RPMI7951 (cell line): ENCODE data around the gene VAPB. TPM values are rescaled to one million over a fixed set of nuclear protein-coding genes. Genes with fewer than 3 reads are reported as not detected.
A peak's percentile ranks its signal among the peaks of the same experiment; 100 is the strongest.

Experiments used
- DNase-seq: peaks from one replicate; pipeline ENCODE4 v3.0.0-alpha.2; 2012; ENCODE audit warnings: low read depth
- total RNA-seq: library from RNA; depleted of rRNA; stranded (reverse); fragments of >200 nt; shearing (Covaris generic); gene quantifications from 2 replicates; pipeline ENCODE4 v1.2.3, GENCODE V29; 2014

VAPB gene
- total RNA-seq, 1 experiment from 2014 or later: 18.0 TPM

DNA sequence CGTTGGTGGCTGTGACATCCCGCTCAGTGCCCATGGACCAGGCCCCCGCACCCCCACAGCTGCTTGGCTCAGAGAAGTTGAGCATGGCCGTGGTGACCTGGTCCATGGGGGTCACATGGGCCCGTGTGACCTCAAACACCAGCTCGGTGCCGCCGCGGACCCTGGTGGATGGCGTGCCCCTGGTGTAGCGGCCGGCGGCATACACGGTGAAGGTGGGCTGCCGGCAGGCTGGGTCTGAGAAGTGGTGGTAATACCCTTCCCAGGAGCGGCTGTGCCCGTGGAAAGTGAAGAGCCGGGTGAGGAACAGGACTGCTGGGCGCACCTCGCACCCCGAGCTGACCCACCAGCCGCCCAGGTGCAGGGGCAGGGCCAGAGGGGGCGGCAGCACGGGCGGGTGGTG is 72.1 kb downstream of the VAPB start:
- no peak for DNase-seq

DNA sequence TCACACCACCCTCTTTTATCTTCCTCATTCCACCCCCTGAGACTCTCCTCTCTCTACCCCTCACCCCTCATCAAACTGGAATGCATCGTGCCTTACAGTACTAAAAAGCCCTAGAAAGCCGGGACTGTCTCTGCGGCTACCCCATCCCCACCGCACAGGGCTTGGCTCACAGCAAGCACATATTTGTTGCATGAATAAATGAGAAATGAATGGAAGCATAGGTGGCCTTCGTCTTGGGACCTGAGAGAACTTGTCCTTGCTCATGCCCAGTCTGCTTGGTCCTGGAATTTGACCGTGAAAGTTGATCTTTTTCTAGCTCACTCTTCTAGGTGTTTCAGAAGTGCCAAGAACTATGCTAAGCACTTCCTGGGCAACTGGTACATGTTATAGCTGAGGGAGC is 72.9 kb downstream of the VAPB start:
- DNase-seq: no peak

DNA sequence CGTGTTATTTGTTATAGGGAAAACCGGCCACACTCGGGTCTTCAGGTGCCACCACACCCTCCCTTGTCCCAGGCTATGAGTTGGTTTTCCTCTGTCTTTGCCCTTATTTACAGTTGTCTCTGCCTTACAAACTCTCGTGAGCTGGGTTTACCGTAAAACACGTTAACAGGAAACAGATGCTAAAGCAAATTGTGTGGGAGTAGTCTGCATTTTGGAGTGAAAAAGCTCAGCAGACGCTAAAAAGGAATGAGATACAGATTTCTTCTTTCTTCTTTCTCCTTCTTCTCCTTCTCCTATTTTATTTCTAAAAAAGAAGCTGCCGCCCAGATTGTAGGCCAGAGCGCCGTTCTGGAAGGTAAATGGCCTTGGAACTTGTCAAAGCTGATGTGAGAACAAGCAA is 74.2 kb downstream of the VAPB start:
- DNase-seq: no peak

DNA sequence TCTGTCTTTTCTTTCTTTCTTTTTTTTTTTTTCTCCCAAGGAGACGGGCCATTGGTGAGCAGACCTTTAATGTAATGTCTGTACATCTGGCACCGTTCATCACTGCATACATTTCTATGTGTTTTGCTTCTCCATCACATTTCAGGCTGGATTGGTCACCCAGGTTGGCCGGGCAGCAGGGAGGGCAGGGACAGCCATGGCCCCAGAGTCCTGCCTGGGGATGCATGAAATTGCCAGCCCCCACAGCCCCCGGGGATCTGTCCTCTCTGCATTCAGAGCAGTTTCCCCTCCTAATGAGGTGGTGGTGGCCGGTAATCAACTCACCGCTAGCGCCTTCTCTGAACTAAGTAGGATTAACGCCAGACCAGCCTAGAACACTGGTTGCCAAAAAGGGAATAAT is 75.8 kb downstream of the VAPB start:
- DNase-seq: no peak

DNA sequence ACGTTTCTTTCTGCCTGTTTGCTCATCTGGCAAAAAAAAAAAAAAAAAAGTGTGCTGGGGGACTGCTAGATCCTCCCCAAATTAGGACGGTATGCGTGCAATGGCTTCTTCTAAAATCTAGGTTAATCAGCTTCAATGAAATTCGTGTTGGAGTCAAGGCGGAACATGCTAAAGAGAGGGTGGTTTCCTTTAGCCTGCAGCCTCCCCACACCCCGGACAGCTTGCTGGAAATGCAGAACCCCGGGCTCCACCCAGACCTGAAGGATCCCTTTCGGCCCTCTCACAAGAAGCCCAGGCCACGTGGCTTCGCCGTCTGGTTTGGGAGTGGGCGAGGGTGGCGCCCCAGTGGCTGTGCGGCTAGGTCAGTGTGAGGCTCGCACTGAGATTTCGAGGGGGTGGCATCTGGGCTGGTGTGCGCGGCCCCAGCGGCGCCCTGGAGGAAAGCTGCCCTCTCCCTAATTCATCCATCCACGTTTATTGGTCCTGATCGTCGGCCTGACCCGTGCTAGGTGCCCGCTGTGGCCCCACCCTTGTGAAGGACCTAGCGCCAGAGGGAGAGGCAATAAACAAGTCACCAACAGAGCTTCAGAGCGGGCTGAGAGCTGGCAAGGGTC is 77.2 kb downstream of the VAPB start:
- no peak for DNase-seq

DNA sequence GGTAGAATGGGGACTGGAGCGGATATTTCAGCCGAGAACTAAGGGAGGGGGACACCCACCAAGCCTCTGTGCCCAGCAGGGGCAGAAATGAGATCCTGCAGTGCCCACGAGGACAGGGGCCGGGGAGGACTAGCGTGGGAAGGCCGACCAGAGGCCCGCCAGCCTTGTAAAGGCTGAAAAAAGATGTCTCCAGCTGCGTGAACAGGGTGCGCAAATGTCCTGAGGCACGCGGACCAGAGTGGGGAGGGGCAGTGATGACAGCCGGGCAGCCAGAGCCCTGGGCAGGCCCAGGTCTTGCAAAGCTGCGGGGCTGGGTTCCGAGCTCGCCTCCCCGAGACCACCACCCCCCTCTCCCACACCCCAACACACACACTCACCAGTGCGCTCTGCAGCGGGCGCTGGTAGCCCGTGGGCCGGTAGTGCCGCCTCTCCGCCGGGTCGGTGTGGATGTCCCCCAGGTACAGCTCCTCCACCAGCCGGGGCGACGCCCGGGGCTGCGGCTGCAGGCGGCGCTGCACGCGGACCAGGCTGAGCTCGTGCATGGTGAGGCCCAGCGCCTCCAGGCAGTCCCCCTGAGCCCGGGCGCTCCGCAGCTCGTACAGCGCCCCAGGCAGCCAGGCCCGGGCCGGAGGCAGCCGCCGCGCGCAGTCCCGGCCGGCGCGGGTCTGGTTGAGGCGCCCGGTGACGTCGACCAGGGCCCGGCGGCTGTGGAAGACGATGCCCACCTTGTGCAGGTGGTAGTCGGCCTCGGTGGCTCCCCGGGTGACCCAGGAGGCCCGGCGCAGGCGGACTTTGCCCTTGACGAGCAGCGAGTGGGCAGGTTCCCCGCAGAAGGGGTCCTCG is 77.9 kb downstream of the VAPB start:
- no peak for DNase-seq

DNA sequence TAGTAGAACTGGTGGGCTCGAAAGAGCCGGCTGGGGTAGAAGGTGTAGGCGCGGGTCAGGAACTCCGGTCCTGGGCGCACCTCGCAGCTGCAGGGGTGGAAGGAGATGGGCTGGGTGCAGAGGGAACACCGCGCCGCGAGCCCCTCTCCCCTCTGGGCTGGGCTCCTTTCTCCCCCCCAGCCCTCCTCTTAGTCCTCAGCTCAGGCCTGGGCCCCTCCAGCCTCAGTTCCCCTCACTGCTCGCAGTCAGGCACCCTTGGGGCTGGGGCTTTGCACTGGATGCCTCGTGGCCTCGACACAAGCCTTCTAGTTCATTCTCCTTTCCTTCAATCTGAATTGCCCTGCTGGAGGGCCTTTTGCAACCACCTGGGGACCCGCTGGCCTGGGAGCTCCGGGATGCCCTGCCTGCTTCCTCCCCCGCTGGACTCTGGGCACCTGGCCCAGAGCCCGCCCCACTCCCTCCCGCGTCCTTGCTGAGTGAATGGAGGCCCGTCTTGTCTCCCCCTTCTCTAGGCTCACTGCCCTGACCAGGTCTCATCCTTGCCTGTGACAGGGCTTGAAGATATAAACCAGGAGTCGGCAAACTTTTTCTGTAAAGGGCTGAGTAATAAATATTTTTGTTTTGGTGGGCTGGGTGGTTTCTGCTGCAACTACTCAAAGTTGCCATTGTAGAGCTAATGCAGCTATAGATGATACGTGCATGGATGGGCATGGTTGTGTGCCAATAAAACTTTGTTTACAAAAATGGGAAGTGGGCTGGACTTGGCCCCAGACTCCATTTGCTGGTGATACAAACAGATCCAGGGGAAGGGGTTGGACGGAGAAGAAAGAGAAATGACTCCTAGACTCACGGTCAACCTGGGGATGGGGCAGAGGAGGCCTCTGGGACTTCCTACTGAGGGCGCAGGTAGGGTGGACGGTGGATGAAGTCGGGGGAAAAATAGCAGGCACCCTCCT is 78.8 kb downstream of the VAPB start:
- no peak for DNase-seq

DNA sequence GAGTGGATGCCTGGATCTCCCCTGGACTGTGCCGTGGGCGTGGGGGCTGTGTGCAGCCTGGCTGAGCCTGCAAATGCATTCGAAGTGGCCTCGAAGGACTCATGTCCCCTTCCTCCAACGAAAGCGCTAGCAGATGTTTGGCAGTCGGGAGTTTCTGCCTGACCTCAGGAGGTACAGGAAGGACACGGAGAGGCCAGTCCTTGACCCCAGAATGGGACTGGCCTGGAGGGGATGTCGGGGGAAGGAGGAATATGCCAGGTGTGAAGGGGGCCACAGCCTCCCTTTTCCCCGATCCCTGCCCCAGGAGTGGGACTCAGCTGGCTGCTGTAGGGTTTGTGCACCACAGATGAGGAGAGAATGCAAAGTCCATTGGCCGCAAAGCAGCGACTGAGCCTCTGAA is 80.6 kb downstream of the VAPB start:
- DNase-seq: no peak

DNA sequence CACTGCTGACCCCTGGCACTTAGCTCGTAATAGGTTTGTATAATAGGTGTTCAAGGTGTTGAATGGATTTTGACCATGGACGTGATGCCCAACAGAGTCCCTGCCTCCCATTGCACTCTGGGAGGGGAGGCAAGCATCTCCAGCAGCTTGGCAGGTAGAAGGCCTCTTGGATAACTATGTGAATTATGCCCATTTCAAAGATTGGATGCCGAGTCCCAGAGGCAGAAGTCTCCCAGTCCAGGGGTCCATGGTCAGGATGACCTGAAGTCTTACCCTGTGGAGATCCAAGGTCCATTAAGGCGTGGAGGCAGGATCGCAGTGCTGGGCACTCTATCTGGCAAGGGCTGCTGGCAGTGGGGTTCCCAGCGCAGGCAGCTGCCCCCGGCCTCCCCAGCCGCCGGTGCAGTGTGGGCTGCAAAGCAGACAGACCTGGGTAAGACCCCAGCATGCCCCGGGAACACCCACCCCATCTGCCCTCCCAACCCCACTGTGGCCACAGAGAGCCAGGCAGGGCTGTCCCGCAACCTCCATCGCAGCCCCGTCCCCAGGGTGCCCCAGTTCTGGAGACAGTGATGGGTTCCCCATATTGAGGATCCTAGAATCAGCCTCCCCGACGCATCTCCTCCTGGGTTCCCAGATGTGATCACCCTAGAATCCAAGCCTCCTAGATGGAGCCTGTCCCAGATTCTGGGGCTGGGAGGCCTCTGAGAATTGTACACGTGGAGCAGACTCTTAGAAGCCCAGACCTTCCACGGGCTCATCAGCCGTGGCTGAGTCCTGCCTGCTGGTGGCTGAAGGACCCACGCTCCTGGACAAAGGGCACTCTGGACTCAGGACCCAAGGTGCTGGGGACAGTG is 81.5 kb downstream of the VAPB start:
- DNase-seq: no peak

DNA sequence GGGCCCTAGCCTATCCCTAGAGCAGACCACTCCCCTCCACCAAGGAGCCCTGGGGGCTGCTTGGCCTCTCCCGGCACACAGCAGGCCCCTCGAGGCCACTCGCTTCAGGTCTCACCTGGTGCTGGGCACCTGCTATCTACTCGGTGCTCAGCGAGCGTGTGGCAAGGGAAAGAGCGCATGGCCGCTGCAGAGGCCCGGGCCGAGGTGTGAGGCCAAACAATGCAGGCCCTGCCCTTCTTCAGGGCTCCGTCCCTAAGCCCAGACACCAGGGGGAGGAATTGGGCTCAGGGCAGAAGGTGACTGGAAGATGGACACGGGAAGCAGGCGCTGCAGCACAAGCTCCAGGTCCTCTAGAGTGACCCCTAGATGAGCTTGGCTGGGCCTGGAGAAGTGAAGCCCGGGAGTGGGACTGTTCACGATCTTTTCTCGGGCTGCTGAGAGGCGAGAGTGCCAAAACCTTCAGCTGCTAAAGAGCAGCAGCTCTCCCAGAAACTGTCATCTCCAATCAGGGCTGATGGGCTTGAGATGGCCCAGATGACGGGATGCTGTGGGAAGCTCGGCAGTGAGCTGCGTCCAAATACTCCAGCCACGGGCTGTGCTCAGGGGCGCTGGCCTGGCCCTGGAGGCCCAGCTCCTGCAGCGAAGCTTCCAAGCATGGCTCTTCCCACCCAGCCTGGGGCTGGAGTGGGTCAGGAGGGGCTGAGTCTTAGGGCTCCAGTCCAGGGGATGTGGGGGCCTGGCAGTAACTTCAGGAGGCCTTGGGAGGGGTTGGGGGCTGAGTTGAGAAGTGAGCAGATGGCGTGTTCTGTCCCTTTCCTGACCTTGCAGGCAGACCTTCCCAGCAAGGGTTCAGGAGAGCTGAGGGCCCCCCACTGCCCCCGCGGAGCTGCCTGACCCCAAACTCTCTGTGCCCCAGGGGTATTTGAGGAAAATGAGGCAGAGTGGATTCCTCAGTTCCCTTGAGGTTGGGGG is 82.5 kb downstream of the VAPB start:
- DNase-seq: no peak

DNA sequence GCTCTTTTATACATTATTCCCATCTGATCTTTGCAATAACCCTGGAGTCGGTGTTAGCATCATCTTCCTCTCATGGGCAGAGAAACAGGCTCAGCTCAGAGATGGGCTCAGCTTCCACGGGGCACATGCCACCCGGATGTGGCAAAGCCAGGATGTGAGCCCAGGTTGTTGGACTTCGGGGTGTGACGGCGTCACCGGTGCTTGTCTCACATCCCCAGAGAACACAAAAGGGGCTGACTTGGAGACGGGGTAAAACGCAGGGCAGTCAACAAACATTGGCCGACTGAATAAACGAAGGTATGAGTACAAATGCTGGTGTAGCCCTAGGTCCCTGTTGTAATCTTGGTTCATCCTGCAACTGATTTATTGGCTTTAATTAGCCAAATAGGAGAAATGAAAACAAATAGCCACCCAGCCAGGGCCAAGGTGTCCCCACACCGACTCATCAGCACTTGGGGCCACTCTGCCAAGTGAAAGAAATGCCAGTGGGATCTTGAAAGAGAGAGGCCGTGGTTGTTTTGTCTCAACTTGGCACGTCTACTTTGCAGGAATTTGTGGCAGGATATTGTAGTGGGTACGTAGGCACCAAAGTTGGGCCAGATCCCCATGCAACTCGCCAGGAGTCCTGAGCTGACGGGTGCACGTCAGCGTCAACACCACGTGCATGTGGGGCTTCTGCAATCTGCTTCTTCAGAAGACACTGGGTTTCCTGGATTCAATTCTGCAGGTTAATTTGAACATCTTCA is 83.4 kb downstream of the VAPB start:
- DNase-seq: no peak

DNA sequence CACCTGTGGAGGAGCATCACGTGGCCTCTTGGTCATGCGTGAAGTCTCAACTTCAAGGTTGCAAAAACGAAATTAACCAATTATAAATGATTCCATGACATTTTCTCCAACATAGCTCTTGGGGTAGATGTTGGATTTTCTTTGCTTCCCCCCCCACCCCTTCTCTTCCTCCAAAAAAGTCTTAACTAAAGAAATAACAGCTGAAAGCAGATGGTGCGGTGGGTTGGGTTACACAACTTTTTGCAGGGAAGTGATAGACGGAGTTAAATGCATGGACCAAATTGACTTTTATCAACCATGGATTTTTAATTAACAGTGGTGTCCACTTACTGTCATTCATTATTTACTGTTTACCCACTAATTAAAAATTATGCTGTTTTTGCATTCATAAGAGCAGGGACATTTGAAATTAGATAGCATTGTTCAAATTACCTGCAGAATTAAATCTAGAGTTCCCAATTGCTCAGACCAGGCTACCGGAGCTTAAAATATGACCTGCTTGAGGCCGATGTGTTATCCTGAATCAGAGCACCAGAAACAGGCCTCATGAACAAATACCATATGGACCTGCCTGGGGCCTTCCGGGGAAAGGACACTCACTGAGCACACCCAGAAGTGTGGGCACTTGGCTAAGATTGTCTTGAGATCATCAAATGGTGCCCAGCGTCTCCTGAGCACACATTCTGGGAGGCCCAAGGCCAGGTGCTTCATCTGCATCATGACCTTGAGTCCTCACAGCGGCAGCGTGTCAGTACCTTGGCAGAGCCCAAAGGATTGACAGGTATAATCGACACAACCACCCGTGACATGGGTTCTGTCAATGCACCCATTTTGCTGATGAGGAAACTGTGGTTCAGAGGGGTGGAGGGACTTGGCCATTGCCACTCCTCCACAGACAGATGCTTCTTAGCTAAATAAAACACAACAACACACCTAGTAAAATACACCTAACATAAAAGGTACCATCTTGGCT is 84.7 kb downstream of the VAPB start:
- no peak for DNase-seq

DNA sequence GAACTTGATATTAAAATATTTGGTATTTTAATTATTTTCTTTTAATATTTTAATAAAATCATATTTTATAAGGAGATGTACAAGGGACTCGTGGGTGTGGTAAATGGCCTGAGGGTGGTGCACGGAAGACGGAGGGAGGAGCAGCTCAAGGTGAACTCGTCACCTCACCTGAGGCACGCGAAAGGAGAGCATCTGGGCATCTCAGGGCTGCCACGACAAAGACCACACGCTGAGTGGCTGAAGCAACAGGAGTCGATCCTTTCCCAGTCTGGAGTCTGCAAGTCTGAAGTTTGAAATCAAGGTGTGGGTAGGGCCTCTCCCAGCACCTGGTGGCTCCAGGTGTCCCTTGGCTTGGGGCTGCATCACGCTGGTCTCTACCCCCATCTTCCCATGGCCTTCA is 86.4 kb downstream of the VAPB start:
- DNase-seq: no peak

DNA sequence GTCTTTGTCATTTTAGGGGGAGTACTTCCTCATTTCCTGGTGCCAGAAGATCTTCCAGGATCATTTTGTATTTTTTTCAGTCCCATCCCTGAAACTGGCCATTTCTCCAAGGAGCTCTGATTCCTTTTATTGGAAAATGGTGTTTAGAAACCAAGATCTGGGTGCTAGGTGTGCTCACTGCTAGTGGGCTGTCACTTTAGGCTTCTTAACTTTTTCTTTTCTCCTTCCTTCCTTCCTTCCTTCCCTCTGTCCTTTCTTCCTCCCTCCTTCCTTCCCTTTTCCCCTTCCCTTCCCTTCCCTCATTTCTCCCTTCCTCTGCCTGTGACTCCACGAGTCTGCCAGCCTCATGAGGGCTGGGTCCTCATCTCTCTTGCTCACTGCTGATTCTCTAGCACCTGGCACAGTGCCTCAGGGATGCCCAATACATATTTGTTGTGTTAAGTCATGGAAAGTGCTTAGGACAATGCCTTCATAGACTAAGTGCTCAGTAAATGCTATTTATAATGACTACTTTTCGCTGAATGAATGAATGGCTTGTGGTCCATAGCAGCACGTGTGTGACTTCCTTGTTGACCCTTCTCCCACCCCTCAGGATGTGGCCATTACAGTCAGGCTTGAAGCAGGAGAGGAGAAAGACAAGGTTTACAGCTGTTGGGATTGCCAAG is 89.2 kb downstream of the VAPB start:
- DNase-seq: peak; percentile 81

DNA sequence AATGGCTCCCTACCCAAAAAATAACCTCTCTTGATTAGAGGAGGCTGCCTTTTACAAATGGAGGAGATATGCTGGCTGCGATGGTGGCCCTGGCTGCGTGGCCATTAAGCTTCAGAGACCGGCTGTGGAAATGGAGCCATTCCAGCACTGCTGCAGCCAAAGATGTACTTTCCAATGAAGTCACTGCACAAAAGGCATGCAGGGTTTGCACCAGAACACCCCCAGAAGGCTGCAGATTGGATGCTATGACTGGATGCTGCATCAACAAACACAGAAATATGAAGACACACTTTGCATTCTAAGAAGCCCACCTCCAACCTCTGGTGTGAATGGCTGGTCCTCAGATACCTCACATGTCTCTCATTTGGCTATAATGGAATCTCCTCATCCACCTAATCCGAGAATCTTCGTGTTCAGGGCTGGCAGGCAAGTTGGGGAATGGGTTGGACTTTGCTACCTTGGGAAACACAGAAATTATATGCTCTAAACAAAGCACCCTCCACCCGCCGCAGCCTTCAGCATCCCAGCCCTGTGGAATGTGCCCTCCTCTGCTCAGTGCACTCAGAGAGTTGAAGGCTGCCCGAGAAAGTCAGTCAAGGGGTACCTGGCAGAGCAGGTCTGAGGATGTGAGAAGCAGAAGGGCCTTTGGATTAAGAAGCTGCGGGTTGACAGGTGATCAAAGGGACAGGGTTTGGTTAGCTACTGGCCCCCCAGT is 90.9 kb downstream of the VAPB start:
- no peak for DNase-seq

DNA sequence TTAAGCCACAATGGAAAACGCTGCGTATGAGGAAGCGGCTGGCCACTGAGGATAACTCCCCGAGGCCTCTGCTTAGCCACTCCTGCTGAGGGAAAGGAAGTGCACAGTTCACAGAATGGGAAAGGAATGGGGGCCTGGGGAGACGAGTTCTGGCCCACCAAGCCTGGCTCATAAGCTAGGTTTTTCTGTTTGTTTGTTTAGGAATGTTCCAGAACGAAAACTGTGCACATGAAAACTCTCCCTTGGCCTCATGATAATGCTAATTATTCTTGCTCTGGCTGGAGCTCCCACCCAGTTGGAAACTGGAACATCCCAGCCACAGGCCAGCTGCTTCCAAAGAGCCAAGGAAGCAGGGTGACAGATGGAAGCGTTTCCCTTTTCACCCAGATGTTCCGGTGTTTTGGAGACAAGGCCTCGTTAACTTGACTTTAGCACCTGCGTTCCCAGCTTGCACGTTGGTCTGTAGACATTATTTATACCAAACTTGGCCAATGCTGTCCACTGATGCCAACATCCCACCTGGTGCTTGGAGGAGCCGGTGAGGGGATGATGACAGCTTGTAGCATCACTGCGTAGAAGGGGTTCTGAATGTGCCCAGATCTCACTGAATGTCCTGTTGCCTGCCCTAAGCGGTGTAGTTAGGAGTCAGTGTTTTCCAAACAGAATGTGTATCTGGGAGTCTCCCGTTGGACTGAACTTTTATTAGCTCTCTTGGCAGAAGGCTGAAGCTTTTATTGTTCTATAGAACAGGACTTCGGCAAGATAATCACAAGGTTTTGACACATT is 91.7 kb downstream of the VAPB start:
- DNase-seq: no peak
